SH-SY5Y (cell line): ENCODE results near the gene HAS3.

ENCODE experiments used
- GATA2 ChIP-seq: IDR thresholded peaks from 2 replicates; pipeline ENCODE4 v1.6.1; 2011; ENCODE audit warnings: mild to moderate bottlenecking, low read depth, low read length
- GATA3 ChIP-seq: IDR thresholded peaks from 2 replicates; pipeline ENCODE4 v1.6.1; 2011; ENCODE audit warnings: low read depth, mild to moderate bottlenecking, low read length, moderate library complexity

DNA sequence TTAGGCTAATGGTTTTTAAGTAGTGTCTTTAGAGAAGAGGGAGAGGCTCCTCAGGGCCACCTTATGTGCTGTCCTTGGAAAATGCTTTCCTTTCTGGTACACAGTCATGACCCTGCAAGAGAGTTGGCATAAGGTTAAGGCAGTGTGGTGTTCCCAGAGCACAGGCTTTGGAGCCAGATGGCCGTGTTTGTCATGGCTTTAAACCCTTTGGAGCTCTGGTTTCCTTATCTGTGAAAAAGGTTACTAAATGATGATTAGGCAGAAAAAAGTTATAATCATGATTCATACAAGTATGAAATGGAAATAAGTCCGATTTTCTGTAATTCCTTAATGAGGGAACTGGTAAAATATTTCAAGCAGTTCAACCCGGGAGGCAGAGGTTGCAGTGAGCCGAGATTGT is 40.2 kb downstream of the HAS3 start:
- TF ChIP-seq GATA3, result no peak
- no peak for TF ChIP-seq GATA2
